HL-60 (cell line): Measurements from ENCODE around the gene C1QTNF3.

Source experiments
- POLR2AphosphoS5 ChIP-seq: IDR thresholded peaks from 2 replicates; pipeline ENCODE4 v1.6.1; 2012; ENCODE audit warnings: low read depth
- TF ChIP-seq, protein P1 (sequence below): IDR thresholded peaks from one replicate; pipeline ENCODE4 v1.5.1; 2011; ENCODE audit warnings: low read length, control low read depth, inconsistent platforms; ENCODE audit not compliant: insufficient read depth
- TF ChIP-seq, protein P2 (sequence below): IDR thresholded peaks from 2 replicates; pipeline ENCODE4 v1.6.1; 2012; ENCODE audit warnings: low read depth; ENCODE audit not compliant: insufficient replicate concordance

DNA sequence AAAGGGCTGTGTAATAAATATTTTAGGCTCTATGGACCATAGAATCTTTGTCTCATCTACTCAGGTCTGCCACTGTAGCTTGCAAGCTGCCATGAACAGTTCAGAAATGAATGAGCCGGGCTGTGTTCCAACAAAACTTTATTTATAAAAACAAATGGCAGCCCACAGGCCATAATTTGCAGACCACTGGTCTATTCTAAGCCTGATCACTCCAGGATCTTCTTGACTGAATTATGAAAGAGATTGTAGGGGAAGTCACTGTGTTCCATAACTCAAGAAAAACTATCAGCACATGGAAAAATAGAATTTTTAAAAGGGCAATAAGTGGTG, 11.4 kb upstream of the C1QTNF3 start:
- TF ChIP-seq, protein P1, sequence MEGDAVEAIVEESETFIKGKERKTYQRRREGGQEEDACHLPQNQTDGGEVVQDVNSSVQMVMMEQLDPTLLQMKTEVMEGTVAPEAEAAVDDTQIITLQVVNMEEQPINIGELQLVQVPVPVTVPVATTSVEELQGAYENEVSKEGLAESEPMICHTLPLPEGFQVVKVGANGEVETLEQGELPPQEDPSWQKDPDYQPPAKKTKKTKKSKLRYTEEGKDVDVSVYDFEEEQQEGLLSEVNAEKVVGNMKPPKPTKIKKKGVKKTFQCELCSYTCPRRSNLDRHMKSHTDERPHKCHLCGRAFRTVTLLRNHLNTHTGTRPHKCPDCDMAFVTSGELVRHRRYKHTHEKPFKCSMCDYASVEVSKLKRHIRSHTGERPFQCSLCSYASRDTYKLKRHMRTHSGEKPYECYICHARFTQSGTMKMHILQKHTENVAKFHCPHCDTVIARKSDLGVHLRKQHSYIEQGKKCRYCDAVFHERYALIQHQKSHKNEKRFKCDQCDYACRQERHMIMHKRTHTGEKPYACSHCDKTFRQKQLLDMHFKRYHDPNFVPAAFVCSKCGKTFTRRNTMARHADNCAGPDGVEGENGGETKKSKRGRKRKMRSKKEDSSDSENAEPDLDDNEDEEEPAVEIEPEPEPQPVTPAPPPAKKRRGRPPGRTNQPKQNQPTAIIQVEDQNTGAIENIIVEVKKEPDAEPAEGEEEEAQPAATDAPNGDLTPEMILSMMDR = no peak
- TF ChIP-seq, protein P2, sequence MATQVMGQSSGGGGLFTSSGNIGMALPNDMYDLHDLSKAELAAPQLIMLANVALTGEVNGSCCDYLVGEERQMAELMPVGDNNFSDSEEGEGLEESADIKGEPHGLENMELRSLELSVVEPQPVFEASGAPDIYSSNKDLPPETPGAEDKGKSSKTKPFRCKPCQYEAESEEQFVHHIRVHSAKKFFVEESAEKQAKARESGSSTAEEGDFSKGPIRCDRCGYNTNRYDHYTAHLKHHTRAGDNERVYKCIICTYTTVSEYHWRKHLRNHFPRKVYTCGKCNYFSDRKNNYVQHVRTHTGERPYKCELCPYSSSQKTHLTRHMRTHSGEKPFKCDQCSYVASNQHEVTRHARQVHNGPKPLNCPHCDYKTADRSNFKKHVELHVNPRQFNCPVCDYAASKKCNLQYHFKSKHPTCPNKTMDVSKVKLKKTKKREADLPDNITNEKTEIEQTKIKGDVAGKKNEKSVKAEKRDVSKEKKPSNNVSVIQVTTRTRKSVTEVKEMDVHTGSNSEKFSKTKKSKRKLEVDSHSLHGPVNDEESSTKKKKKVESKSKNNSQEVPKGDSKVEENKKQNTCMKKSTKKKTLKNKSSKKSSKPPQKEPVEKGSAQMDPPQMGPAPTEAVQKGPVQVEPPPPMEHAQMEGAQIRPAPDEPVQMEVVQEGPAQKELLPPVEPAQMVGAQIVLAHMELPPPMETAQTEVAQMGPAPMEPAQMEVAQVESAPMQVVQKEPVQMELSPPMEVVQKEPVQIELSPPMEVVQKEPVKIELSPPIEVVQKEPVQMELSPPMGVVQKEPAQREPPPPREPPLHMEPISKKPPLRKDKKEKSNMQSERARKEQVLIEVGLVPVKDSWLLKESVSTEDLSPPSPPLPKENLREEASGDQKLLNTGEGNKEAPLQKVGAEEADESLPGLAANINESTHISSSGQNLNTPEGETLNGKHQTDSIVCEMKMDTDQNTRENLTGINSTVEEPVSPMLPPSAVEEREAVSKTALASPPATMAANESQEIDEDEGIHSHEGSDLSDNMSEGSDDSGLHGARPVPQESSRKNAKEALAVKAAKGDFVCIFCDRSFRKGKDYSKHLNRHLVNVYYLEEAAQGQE = no peak
- TF ChIP-seq POLR2AphosphoS5 = no peak
